LNCaP clone FGC (cell line): ENCODE measurements around the gene SPATA16.

Experiments used
- DNase-seq: peaks from one replicate; pipeline ENCODE4 v3.0.0-alpha.2; 2011; ENCODE audit warnings: low read depth
- H3K4me3 ChIP-seq: 2 replicates; pipeline ENCODE4 v1.5.1; 2011; ENCODE audit warnings: mild to moderate bottlenecking, low read depth, low read length, control low read depth
- CTCF ChIP-seq: IDR thresholded peaks from 2 replicates; pipeline ENCODE4 v1.5.1; 2012; ENCODE audit warnings: mild to moderate bottlenecking; ENCODE audit not compliant: control insufficient read depth, insufficient read depth; ENCODE audit errors: extremely low read depth

Gene SPATA16

DNA sequence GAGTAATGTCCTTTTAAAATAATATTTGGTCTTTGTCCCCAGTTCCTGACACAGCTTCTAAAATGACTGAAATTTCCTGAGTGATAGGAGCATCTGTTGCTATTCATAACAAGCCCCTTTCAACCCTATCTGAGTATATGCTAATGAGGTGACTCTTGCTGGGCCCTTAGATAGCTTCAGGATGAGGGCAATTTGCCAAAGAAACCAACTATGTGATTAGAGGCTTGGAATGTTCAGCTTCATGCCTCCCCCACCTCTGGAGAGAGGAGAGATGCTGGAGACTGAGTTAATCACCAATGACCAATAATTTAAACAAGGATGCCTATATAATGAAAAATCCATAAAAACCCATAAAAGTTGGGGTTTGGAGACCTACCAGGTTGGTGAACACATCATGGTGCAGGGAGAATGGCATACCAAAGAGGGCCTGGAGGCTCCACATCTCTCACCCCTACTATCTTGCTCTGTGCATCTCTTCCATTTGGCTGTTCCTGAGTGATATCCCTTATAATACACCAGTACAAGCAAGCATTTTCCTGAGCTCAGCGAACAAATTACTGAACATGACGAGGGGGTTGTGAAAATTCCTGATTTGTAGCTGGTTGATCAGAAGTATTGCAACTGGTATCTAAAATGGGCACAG is 201.3 kb downstream of the SPATA16 start:
- no peak for TF ChIP-seq CTCF
- no peak for DNase-seq
- H3K4me3 ChIP-seq, result no peak overlapping the region

DNA sequence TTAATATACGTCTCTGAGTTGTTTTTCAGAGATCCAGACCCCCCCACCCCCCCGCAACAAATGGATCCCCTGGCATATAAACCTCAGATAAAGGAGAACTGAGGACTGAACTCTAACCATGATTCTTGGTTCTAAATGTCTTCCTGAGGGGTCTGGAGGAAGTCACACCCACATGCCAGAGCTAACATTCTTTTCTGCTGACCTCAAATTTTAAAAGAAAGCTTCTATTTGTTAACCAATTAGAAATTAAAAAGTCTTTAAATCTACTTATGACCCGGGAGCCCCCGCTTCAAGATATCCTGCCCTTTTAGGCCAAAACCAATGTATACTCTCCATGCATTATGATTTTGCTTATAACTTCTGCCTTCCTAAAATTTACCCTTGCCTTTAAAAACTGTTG is 202.2 kb downstream of the SPATA16 start:
- TF ChIP-seq CTCF, result no peak
- DNase-seq, result no peak
- no peak overlapping the region for H3K4me3 ChIP-seq

DNA sequence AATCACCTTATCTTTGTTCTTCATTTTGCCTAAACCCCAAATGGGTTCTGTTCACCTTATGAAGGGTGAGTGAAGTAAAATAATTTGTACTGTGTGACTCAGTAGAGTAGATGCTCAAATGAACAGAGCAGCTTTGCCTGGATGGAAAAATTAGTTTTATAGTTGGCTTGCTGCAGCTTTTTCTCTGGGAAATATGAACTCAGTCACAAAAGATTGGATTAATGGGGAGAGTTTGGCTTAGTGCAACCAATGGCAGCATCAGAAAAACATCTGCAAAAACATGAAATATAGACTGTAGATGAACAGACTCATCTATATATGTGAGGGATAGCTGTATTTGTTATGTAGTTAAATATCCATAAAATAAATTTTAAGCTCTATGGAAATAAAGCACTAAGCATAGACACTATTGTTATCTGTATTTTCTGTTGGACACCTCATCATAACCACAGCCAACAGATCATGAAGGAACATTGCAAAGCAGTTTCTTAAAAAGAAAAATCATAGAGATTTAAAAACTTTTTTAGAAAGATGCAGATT is 209.2 kb downstream of the SPATA16 start:
- DNase-seq, result no peak
- TF ChIP-seq CTCF, result no peak
- no peak overlapping the region for H3K4me3 ChIP-seq

- no peak overlapping the region for H3K4me3 ChIP-seq
- TF ChIP-seq CTCF, result no peak
- no peak for DNase-seq
These were observed 211.6 kb downstream of the SPATA16 start for GRCh38 chr3:172929451-172929850.

DNA sequence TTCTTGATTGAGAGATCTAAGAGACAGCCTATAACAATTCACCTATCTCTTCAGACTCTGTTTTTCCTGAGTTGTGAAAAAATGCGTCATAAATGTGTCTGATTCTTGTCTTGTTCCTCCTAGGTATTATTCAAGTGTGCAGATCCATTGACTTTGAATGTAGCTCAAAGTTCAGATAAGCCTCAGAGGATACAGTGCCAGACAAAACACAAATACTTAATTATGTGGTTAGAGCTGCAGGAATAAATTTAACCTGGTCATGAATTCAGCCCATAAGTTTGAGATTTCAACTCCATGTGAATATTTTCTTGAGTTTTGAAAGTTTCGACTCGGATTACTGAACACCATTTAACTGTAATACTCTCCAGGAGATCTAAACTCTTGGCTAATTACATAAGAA is 216.5 kb downstream of the SPATA16 start:
- no peak for TF ChIP-seq CTCF
- no peak overlapping the region for H3K4me3 ChIP-seq
- no peak for DNase-seq

- no peak for TF ChIP-seq CTCF
- no peak overlapping the region for H3K4me3 ChIP-seq
- DNase-seq, result no peak
These were observed 221.7 kb downstream of the SPATA16 start for GRCh38 chr3:172919297-172919683.
